ENCODE data around the gene RET.
"Not testable (repeated sequence)": the region's sequence is repeated elsewhere in the genome, so short reads cannot be mapped to it uniquely, and the experiment has no call there.

The RET gene

GRCh38 chr10:43079856-43080255 is 3.0 kb downstream of the RET start:
- no peak for DNase-seq

DNA sequence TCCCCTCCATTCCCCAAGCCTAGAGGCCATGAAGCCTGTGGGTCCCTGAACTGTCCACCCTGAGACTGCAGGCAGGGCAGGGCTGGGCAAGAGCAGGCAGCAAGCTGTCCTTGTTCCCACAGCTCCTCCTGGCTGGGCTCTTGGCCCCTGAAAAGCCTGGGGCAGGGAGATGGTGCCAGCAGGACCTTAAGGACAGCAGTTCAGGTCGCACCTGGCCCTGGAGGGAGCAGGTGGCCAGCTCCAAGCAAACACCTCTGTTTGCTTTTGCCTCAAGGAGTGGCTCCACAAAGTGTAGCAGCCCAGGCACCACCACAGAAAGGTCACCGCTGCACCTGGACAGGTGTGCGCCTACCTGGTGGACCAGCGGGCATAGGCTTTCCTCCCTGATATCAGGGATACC is 5.2 kb downstream of the RET start:
- DNase-seq, result no peak

GRCh38 chr10:43082746-43083145 is 5.9 kb downstream of the RET start:
- DNase-seq, result no peak

DNA sequence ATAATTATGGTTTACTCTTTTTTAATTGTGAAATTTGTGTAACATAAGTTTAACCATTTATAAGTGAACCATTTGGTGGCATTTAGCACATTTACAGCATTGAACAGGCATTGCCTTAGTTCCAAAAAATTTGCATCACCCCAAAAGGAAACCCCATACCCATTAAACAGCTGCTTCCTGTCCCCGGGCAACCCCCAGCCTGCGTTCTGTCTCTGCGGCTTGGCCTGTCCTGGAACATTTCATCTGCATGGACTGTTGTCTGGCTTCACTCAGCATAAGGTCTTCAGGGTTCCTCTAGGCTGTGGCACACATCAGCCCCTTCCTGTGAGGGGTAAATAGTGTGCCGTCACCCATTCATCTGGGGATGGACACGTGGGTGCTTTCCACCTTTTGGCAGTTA is 6.9 kb downstream of the RET start:
- DNase-seq, result no peak

DNA sequence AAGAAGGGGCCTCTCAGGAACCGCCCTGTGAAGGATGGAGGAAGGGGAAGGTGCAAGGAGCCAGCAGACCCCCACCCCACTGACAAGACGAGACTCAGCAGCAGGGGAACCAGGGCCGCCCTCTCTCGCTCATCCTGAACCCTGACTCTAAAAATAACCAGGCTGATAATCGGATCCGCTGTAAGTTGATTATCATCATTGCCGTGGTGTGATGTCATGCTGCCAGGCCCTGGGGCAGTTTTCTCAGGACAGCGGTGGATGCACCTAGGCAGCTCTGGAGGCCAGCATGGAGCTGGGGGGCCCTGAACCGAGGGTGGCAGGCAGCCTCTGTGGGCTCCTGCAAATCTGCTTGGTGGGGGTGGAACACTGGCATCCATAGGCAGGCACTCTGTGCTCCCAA is 7.9 kb downstream of the RET start:
- DNase-seq, result no peak

GRCh38 chr10:43086321-43086942 is 9.6 kb downstream of the RET start:
- DNase-seq, result no peak

- no peak for DNase-seq
These were observed 12.7 kb downstream of the RET start for GRCh38 chr10:43089519-43089918.

DNA sequence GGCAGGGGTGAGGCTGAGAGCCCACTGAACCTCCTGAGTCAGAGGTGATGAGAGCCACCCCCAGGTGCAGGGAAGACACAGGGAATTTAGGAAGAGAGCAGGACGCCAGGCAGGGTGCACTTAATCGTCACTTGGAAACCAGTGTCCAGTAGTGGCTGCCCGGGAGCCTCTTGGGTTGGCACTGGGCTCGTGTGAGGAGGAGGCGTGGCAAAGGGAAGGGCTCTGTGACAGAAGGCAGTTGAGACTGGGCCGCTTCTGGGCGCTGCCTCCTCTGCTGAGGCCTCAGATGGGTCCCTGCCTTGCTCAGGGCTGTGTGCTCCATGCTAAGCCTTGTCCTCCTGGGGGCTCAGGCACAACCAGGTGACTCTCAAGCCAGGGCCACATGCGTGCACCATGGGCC is 13.3 kb downstream of the RET start:
- DNase-seq, result no peak

- DNase-seq, result no peak
These were observed 13.8 kb downstream of the RET start for GRCh38 chr10:43090664-43091063.

GRCh38 chr10:43091846-43092245 is 15.0 kb downstream of the RET start:
- no peak for DNase-seq

- no peak for DNase-seq
These were observed 16.7 kb downstream of the RET start for GRCh38 chr10:43093423-43094076.

DNA sequence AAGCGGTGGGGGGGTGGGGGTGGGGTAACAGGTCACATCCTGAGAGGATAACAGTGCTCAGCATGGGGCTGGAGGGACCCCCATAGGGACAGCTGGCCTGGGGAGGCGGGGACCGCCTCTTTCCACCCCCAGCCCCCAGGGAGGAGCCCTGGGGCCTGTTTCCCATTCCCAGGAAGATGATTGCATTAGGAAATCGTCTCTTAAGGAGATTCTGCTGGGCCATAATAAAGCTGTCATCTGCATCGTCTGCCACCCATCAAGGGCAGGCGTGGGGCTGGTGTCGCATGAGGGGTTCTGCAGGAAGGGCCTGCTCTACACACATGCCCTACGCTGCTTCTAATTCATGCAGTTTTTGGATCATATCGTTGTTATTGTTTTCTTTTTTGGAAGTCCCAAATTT is 17.2 kb downstream of the RET start:
- DNase-seq, result no peak

GRCh38 chr10:43099339-43099738 is 22.5 kb downstream of the RET start:
- not testable (repeated sequence) for DNase-seq

- no peak for DNase-seq
These were observed 23.1 kb downstream of the RET start for GRCh38 chr10:43099928-43100327.

- DNase-seq, result no peak
These were observed 23.5 kb downstream of the RET start for GRCh38 chr10:43100366-43100765.

DNA sequence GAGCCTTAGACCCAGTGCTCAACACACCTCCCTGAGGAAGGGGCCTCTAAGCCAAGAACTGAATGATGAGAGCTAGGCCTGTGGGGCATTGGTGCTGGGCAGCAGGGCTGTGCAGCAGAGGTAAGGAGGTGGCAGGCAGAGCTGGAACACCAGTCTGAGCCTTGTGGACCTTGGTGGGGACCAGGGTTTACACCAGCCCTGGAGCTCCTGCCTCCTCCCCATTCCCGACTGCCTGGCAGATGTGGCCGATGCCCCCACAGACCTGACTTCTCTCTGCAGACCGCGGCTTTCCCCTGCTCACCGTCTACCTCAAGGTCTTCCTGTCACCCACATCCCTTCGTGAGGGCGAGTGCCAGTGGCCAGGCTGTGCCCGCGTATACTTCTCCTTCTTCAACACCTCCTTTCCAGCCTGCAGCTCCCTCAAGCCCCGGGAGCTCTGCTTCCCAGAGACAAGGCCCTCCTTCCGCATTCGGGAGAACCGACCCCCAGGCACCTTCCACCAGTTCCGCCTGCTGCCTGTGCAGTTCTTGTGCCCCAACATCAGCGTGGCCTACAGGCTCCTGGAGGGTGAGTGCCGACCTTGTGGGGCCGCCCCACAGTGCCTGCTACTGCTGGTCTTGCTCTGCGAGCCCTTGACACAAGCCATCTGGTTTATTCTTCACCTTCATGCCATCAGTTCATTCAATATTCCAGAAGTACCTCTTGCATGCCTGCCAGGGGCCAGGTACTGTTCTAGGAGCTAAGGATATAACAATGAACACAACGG is 25.4 kb downstream of the RET start:
- DNase-seq, result no peak

DNA sequence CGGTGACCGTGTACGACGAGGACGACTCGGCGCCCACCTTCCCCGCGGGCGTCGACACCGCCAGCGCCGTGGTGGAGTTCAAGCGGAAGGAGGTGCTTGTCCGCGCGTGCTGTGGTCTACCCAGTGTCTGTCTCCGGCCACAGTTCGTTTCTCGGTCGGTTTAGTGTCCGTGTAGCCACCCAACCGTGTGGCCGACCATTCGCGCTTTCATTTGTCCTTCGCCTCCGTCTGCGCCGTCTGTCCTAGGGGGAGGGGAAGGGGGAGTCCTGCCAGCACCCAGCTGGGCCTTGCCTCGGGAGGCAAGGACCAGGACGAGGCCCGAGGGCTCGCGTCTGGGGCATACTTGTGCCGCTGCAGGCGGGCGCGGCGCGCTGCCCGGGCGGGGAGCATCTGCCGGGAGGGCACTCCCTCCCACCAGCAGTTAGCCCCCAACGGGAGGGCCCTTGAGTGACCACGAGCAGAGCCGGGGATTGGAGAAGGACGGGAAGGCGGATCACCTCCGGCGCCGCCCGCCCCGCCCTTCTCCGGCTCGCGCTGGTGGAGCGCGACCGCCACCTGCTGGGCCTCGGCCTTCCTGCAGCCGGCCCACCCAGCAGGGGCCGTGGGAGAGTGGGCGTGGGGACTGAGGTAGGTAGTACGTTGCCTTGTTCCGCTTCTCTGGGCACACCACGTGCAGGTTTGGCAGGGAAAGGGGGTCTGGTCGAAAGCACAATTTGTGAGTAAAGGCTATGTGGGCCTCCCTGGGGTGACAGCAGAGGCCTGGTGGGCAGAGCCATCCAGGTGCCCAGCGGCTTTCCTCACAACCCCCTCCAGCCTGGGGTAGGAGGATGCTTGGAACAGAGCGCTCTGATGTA is 28.5 kb downstream of the RET start:
- DNase-seq, result peak; percentile 66

DNA sequence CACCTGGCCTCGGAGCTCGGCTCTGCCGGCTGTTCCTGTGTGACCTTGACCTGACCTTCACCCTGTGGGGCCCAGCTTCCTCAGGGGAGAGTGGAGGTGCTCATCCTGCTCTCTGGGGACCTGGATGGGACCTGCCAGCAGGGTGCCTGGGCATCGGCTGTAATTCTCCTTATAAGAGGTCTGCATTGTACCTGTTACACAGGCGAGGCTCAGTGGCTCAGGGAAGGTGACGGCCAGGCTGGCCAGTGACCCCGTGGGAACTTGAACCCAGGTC is 29.0 kb downstream of the RET start:
- DNase-seq, result no peak

DNA sequence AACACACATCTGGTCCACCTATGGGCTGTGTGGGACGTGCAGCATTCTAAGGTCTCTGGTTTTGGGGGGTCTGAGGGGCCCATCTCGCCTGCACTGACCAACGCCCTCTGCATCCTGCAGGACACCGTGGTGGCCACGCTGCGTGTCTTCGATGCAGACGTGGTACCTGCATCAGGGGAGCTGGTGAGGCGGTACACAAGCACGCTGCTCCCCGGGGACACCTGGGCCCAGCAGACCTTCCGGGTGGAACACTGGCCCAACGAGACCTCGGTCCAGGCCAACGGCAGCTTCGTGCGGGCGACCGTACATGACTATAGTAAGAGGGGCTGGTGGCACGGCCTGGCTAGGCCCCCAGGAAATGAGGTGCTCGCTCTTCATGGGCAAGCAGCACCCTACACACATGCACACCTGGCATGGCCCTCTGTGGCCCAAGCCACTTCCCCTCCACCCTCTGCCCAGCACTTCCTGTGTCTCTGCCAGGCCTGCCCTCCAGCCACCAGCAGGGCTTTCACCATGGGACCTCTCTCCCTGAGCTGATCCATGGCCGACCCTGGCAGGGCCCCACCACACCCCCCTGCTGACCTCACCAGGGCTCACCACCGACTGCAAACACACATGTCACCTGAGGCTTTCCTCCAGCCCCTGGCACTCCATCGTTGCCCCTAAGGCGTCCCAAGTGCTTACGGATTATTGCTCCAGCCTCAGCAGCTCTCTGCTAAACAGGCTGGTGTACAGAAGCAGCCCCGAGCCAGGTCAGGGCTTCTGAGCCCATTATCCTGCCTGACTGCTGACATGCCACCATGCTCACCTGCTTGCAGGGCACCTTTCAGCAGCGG is 29.6 kb downstream of the RET start:
- DNase-seq, result no peak

DNA sequence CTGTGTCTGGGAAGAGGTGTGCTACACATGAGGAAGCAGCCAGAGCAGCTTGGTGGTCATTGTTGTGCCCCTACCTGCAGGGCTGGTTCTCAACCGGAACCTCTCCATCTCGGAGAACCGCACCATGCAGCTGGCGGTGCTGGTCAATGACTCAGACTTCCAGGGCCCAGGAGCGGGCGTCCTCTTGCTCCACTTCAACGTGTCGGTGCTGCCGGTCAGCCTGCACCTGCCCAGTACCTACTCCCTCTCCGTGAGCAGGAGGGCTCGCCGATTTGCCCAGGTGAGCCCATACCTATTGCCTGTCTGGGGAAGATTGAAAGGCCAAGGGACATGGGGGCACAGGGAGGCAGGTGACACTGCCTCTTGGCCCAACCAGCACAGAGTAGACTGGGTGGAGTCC is 32.1 kb downstream of the RET start:
- no peak for DNase-seq

GRCh38 chr10:43109671-43110249 is 32.9 kb downstream of the RET start:
- no peak for DNase-seq
